Inflammatory macrophage treated with lipopolysaccharide for 4 hours (primary cell): ENCODE data around the gene HMG20A.

Source experiments
- DNase-seq: peaks from one replicate; pipeline ENCODE4 v3.0.0-alpha.2; 2020

The HMG20A gene

GRCh38 chr15:77480859-77481633 lies 60.4 kb downstream of the HMG20A start:
- no peak for DNase-seq

DNA sequence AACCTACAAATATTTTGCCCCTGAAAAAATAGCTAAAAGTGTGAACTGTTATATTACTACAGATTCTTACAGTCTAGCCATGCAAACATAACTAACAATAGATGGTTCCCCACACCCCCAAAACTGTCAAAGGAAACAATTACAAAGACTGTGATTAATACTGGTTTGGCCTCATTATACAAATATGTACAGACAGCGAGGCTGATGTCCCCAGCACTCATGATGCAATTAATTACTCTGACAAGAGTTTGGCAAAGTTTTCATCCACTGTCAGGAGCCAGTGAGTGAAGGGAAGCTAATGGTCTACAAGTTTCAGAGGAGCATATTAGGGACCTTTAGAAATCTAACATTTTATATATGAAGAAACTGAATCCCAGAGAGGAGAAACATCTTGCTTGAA lies 61.0 kb downstream of the HMG20A start:
- no peak for DNase-seq

- no peak for DNase-seq
Observed at GRCh38 chr15:77482570-77482969, 61.9 kb downstream of the HMG20A start.

- DNase-seq: no peak
Observed at GRCh38 chr15:77483425-77484140, 62.9 kb downstream of the HMG20A start.

GRCh38 chr15:77484994-77485393 lies 64.3 kb downstream of the HMG20A start:
- no peak for DNase-seq

- DNase-seq: no peak
Observed at GRCh38 chr15:77486542-77487468, 66.1 kb downstream of the HMG20A start.

DNA sequence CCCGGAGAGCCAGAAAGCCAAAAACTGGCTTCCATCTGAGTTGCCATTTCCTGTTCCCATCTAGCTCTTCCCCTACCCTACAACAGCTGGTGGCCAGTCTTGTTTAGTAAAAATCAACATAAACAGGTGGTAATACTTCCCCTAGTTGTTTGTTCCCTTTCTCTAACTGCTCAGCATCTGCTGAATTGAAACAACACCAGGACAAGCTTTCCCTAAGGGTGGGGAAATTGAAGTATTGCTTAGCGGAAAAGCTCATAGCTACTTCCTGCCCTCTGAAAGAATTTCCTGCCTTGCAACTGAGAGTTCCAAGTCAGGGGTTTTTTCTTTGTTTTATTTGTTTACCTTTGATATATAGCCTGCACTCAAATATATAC lies 66.8 kb downstream of the HMG20A start:
- no peak for DNase-seq

- no peak for DNase-seq
Observed at GRCh38 chr15:77487888-77488287, 67.2 kb downstream of the HMG20A start.

DNA sequence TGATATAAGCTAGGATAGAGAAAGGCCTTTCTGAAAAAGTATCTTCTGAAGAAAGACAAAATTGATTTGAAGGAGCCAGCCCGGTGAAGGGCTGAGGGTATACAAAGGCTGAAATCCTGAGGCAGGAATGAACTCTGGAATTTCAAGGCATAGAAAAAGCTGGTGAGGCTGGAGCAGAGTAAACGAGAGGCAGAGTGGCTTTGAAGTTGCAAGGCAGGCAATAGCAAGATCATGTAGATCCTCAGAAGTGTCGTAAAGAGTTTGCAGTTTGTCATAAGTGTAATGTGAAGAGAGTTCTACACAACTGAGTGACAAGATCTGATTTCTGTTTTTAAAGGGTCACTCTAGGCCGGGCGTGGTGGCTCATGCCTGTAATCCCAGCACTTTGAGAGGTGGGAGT lies 69.0 kb downstream of the HMG20A start:
- DNase-seq: no peak

- DNase-seq: peak; percentile 86
Observed at GRCh38 chr15:77493324-77493907, 72.7 kb downstream of the HMG20A start.

GRCh38 chr15:77494073-77494867 lies 73.6 kb downstream of the HMG20A start:
- no peak for DNase-seq

GRCh38 chr15:77494964-77495363 lies 74.3 kb downstream of the HMG20A start:
- DNase-seq: no peak

GRCh38 chr15:77495838-77496596 lies 75.3 kb downstream of the HMG20A start:
- DNase-seq: no peak

GRCh38 chr15:77496715-77497109 lies 76.0 kb downstream of the HMG20A start:
- peak; percentile 73 for DNase-seq

- no peak for DNase-seq
Observed at GRCh38 chr15:77497110-77497737, 76.5 kb downstream of the HMG20A start.

DNA sequence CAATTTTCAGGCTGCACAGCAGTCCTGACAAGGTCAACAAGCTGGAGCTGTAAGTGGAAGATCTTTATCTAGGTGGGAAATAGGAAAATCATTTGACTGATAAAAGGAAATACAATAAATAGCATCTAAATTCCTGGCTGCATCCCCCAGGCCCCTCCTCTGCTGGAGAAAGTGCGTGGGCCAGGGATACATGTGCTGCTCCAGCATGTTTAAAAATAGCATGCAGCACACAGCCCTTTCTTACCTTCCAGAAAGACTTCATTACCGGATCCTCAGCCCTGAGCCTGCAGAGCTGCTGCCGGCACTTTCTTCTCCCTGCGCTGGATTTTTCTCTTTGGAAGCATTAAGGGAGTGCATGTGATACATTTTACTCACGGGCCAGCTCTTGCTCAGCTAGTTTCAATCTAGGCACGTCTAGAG lies 77.3 kb downstream of the HMG20A start:
- DNase-seq: no peak

DNA sequence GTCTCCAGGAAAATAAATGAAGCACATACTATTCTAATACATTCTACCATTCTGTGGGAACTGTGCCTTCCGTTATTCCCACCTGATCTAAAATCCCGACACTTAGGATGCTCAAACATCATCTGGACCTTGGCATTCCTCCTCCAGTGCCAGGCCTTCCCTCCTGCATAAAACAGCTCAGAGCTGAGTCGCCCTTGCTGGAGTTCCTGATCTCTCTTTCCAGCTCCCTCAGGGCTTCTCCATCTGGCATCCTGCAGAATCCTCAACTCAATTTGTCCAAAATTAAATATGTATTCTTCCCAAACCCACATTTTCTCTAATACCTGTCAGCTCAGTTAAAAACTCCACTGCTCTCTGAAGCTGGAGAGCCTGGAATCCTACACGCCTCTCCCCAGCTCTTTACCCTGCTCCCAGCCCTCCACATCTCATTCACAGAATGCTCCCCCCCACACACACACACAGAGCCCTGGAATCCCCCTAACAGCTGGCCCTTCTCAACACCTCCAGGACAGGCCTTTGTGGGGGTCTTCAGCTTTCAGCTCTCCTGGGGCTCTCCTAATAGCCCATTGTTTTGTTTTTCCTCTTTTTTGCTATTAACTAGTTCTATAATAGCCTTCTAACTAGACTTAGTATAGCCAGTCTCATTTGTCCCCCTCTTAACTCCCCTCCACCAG lies 78.5 kb downstream of the HMG20A start:
- no peak for DNase-seq

DNA sequence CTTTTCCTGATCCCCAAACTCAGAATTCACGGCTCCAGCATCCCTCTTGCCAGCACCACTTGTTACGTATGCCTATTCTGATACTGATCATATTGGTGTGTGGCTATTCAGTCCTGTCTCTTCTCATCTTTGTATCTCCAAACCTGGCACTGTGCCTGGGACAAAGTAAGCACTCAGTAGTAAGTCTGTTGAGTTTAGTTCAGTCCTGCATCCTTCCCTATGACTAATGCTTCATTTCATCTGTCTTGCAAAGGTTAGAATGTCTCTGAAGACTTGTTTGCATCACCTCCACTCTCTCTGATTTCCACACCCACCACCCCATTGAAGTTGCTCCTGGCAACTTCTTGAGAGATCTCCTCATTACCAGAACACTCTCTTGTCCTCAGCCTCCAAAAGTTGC lies 80.3 kb downstream of the HMG20A start:
- DNase-seq: no peak

- DNase-seq: no peak
Observed at GRCh38 chr15:77502379-77503095, 81.8 kb downstream of the HMG20A start.

DNA sequence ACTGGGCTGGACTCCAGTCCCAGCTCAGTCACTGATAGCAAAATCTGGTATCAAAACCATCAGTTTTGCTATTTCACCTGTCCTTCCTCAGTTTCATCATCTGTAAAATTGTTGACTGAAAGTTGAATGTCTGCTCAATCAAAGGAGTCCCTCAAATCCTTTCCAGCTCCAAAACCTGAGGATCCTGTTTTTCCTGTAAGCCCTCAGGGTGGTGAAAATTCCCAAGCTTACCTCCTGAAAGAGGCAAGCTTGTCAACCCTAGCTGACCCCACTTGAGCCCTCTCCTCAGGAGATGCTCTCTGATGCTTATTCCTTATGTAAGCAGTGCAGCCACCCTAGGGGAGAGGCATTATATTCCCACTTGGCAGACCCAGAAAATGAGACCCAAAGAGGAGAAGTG lies 82.6 kb downstream of the HMG20A start:
- DNase-seq: no peak
